Common myeloid progenitor, CD34-positive (primary cell): ENCODE results near the gene SLC46A2.

Source experiments
- CTCF ChIA-PET: fragments of 350-600 bp; sonication (Branson Sonifier 250); formaldehyde crosslinking; loops from one replicate; lab custom pipeline; 2021; ENCODE audit warnings: antibody characterized with exemption; lab: Charles Lee
- POLR2A ChIA-PET: fragments of 350-600 bp; sonication (Branson Sonifier 250); formaldehyde crosslinking; loops from one replicate; lab custom pipeline; 2021; ENCODE audit warnings: antibody characterized with exemption; lab: Charles Lee
- DNase-seq, 3 donors: peaks; one replicate each; pipeline versions ENCODE4 v3.0.0 to v3.0.0-alpha.2; 2013
- H3K27ac ChIP-seq, 2 experiments: 1 replicate in 1 of 2; 2 replicates in 1 of 2; pipeline ENCODE4 v1.7.0; 2013; ENCODE audit warnings: inconsistent platforms in 2 of 2, low read length in 2 of 2, mild to moderate bottlenecking in 2 of 2, low read depth in 1 of 2, moderate library complexity in 1 of 2; ENCODE audit not compliant: severe bottlenecking in 2 of 2, insufficient read depth in 1 of 2, poor library complexity in 1 of 2
- H3K27me3 ChIP-seq, 5 experiments: replicated peaks in 2 of 5; 1 replicate in 3 of 5; 2 replicates in 2 of 5; pipeline versions ENCODE4 v1.6.1 to v1.7.0; 2013; ENCODE audit warnings: low read length in 4 of 5, mild to moderate bottlenecking in 2 of 5, moderate library complexity in 2 of 5, inconsistent platforms in 1 of 5; ENCODE audit not compliant: insufficient read depth in 5 of 5, control insufficient read depth in 4 of 5
- H3K36me3 ChIP-seq, 4 experiments: 1 replicate in 2 of 4; 2 replicates in 2 of 4; pipeline versions ENCODE4 v1.6.1 to v1.7.0; 2013; ENCODE audit warnings: low read length in 3 of 4, control low read depth in 1 of 4, mild to moderate bottlenecking in 1 of 4; ENCODE audit not compliant: control insufficient read depth in 4 of 4, insufficient read depth in 4 of 4
- H3K4me1 ChIP-seq, 4 experiments: 1 replicate in 3 of 4; 2 replicates in 1 of 4; pipeline versions ENCODE4 v1.6.1 to v1.7.1; 2013; ENCODE audit warnings: low read length in 3 of 4, mild to moderate bottlenecking in 3 of 4, control low read depth in 1 of 4, inconsistent platforms in 1 of 4, moderate library complexity in 1 of 4; ENCODE audit not compliant: control insufficient read depth in 4 of 4, insufficient read depth in 4 of 4; ENCODE audit errors: control extremely low read depth in 1 of 4
- H3K4me3 ChIP-seq, 7 experiments: 1 replicate in 4 of 7; 2 replicates in 3 of 7; pipeline versions ENCODE4 v1.5.1 to v1.7.0; 2013; ENCODE audit warnings: mild to moderate bottlenecking in 7 of 7, low read length in 6 of 7, moderate library complexity in 6 of 7, inconsistent platforms in 2 of 7, low read depth in 2 of 7, control low read depth in 1 of 7; ENCODE audit not compliant: insufficient read depth in 4 of 7, control insufficient read depth in 1 of 7; ENCODE audit errors: extremely low read depth in 1 of 7
- H3K9me3 ChIP-seq, 5 experiments: 1 replicate in 4 of 5; 2 replicates in 1 of 5; pipeline versions ENCODE4 v1.6.1 to v1.7.1; 2013; ENCODE audit warnings: low read length in 4 of 5, mild to moderate bottlenecking in 2 of 5, inconsistent platforms in 1 of 5, low read depth in 1 of 5, moderate library complexity in 1 of 5; ENCODE audit not compliant: control insufficient read depth in 4 of 5, insufficient read depth in 2 of 5; ENCODE audit errors: control extremely low read depth in 1 of 5
- WGBS: methylation state at CpG from one replicate; pipeline ENCODE4 v1.1.5; 2013; ENCODE audit not compliant: insufficient coverage; 5-methylcytosine and 5-hydroxymethylcytosine counted together

Gene SLC46A2

GRCh38 chr9:112891521-112891920 is 845 bp upstream of the SLC46A2 start:
- H3K27me3 ChIP-seq: peaks cover 0 to 53% (median 16%) of the 10 kb centered on the region in 5 experiments
- no peak overlapping the region for H3K4me3 ChIP-seq
- DNase-seq: no peak
- H3K36me3 ChIP-seq: no peaks in the 10 kb centered on the region
- WGBS: 100% methylated on average over 3 of the region's 3 CpGs
- CTCF ChIA-PET: interaction anchor here (1.8 kb wide), 1 partner anchor 11 kb away, joined by 7 read pairs; no protein-coding TSS in a partner anchor
- H3K9me3 ChIP-seq: no peaks in the 10 kb centered on the region
- POLR2A ChIA-PET: no interaction called here
- H3K27ac ChIP-seq: no peak overlapping the region
- H3K4me1 ChIP-seq: peaks cover 0 to 20% (median 12%) of the 10 kb centered on the region in 4 experiments

- peak; percentile 28 to 58 (median 36) for DNase-seq
- no peaks in the 10 kb centered on the region for H3K36me3 ChIP-seq
- peaks cover 0 to 43% (median 14%) of the 10 kb centered on the region in 5 experiments for H3K27me3 ChIP-seq
- H3K4me3 ChIP-seq: no peak overlapping the region
- WGBS: 35% methylated on average over 2 of the region's 5 CpGs
- peaks cover 0 to 15% (median 11%) of the 10 kb centered on the region in 4 experiments for H3K4me1 ChIP-seq
- POLR2A ChIA-PET: no interaction called here
- no peaks in the 10 kb centered on the region for H3K9me3 ChIP-seq
- CTCF ChIA-PET: interaction anchor here (0.8 to 3.2 kb wide), 6 partner anchors 9 to 44 kb away, joined by 3 to 11 read pairs (median 4); no protein-coding TSS in a partner anchor
- H3K27ac ChIP-seq: no peak overlapping the region
Observed at GRCh38 chr9:112887381-112887780, 3.3 kb downstream of the SLC46A2 start.

GRCh38 chr9:112886351-112886750 is 4.3 kb downstream of the SLC46A2 start:
- ChIA-PET POLR2A (no interaction called here), CTCF (interaction anchor here (1.5 to 3.2 kb wide), 2 partner anchors 17 to 43 kb away, joined by 4 to 11 read pairs; no protein-coding TSS in a partner anchor)
- WGBS: 97% methylated on average over 4 of the region's 4 CpGs

GRCh38 chr9:112885324-112885723 is 5.4 kb downstream of the SLC46A2 start:
- WGBS: 100% methylated on average over 1 of the region's 1 CpG

More at GRCh38 chr9:112886351-112886750, 4.3 kb downstream of the SLC46A2 start:
- no peaks in the 10 kb centered on the region for H3K9me3 ChIP-seq
- no peak overlapping the region for H3K4me3 ChIP-seq
- H3K4me1 ChIP-seq: peaks cover 0 to 15% (median 11%) of the 10 kb centered on the region in 4 experiments
- no peak for DNase-seq
- no peaks in the 10 kb centered on the region for H3K36me3 ChIP-seq
- H3K27me3 ChIP-seq: peaks cover 0 to 33% (median 9%) of the 10 kb centered on the region in 5 experiments
- H3K27ac ChIP-seq: no peak overlapping the region

GRCh38 chr9:112884721-112885120 is 6.0 kb downstream of the SLC46A2 start:
- H3K4me1 ChIP-seq: peaks cover 0 to 2% (median 1%) of the 10 kb centered on the region in 4 experiments
- 100% methylated on average over 5 of the region's 5 CpGs for WGBS
- H3K27ac ChIP-seq: no peak overlapping the region
- no peaks in the 10 kb centered on the region for H3K9me3 ChIP-seq
- no peaks in the 10 kb centered on the region for H3K36me3 ChIP-seq
- ChIA-PET POLR2A (no interaction called here), CTCF (interaction anchor here (0.8 to 1.4 kb wide), 3 partner anchors 18 to 42 kb away, joined by 3 to 11 read pairs (median 4); no protein-coding TSS in a partner anchor)
- peaks cover 0 to 17% (median 5%) of the 10 kb centered on the region in 5 experiments for H3K27me3 ChIP-seq
- H3K4me3 ChIP-seq: no peak overlapping the region
- no peak for DNase-seq

More at GRCh38 chr9:112885324-112885723, 5.4 kb downstream of the SLC46A2 start:
- Histone ChIP-seq H3K27ac (no peak overlapping the region), H3K9me3 (no peaks in the 10 kb centered on the region), H3K4me3 (no peak overlapping the region), H3K4me1 (peaks cover 0 to 8% (median 3%) of the 10 kb centered on the region in 4 experiments), H3K36me3 (no peaks in the 10 kb centered on the region), H3K27me3 (peaks cover 0 to 23% (median 7%) of the 10 kb centered on the region in 5 experiments)
- ChIA-PET POLR2A (no interaction called here), CTCF (interaction anchor here (0.8 to 1.4 kb wide), 3 partner anchors 17 to 43 kb away, joined by 3 to 11 read pairs (median 4); no protein-coding TSS in a partner anchor)
- DNase-seq: no peak

GRCh38 chr9:112884101-112884500 is 6.6 kb downstream of the SLC46A2 start:
- no peaks in the 10 kb centered on the region for H3K9me3 ChIP-seq
- CTCF ChIA-PET: interaction anchor here (1.4 kb wide), 2 partner anchors 18 to 38 kb away, joined by 4 to 11 read pairs; no protein-coding TSS in a partner anchor
- no peak overlapping the region for H3K27ac ChIP-seq
- peaks cover 0 to 10% (median 0%) of the 10 kb centered on the region in 5 experiments for H3K27me3 ChIP-seq
- H3K4me3 ChIP-seq: no peak overlapping the region
- POLR2A ChIA-PET: no interaction called here
- H3K4me1 ChIP-seq: peaks cover 0 to 2% (median 1%) of the 10 kb centered on the region in 4 experiments
- WGBS: 20% methylated on average over 6 of the region's 6 CpGs
- no peak for DNase-seq
- H3K36me3 ChIP-seq: no peaks in the 10 kb centered on the region

- H3K4me3 ChIP-seq: no peak overlapping the region
- POLR2A ChIA-PET: no interaction called here
- no peaks in the 10 kb centered on the region for H3K27me3 ChIP-seq
- H3K9me3 ChIP-seq: no peaks in the 10 kb centered on the region
- 99% methylated on average over 7 of the region's 7 CpGs for WGBS
- no peaks in the 10 kb centered on the region for H3K36me3 ChIP-seq
- H3K4me1 ChIP-seq: peaks cover 0 to 2% (median 1%) of the 10 kb centered on the region in 4 experiments
- CTCF ChIA-PET: no interaction called here
- no peak for DNase-seq
- no peak overlapping the region for H3K27ac ChIP-seq
Observed at GRCh38 chr9:112881331-112881730, 9.3 kb downstream of the SLC46A2 start.
